ENCODE measurements around the gene CREG1.

DNA sequence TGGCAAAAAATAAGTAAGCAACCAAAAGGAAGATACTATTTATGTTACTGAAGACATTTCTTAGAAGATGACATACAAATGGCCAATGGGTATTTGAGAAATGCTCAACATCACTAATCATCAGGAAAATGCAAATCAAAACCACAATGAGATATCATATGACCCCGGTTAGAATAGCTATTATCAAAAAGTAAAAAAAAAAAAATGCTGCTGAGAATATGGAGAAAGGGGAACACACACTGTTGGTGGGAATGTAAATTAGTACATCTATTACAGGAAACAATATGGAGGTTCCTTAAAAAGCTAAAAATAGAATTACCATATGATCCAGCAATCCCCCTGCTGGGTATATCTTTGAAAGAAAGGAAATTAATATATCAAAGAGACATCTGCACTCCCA lies 34.3 kb upstream of the CREG1 start:
- no peak for TF ChIP-seq TAF1 (IDR thresholded peaks at IDR 0.05; ENCODE audit: low read depth, low read length)
- no peak for TF ChIP-seq POLR2A (IDR thresholded peaks at IDR 0.05; ENCODE audit: low read depth, low read length)

Measured in GM12891 (cell line).